ENCODE results near the gene PPP1R3E.
"Not testable (repeated sequence)": the region's sequence is repeated elsewhere in the genome, so short reads cannot be mapped to it uniquely, and the experiment has no call there.

The PPP1R3E gene

GRCh38 chr14:23297611-23298277, 4.9 kb downstream of the PPP1R3E start:
- no peak for DNase-seq

- no peak for DNase-seq
Observed at GRCh38 chr14:23297096-23297495, 5.6 kb downstream of the PPP1R3E start.

- no peak for DNase-seq
Observed at GRCh38 chr14:23296012-23296777, 6.5 kb downstream of the PPP1R3E start.

GRCh38 chr14:23294734-23295561, 7.7 kb downstream of the PPP1R3E start:
- DNase-seq: peak in 1 of 2 experiments; percentile 74

- no peak for DNase-seq
Observed at GRCh38 chr14:23286902-23287479, 15.7 kb downstream of the PPP1R3E start.

- peak; percentile 97 to 99 for DNase-seq
Observed at GRCh38 chr14:23286020-23286901, 16.4 kb downstream of the PPP1R3E start, which contains the start of gene HOMEZ. HOMEZ (minus strand) TSS chr14:23286132; CDS start chr14:23285952, 180 bp downstream.

GRCh38 chr14:23285530-23286019, 17.1 kb downstream of the PPP1R3E start:
- DNase-seq: no peak

GRCh38 chr14:23284654-23285529, 17.8 kb downstream of the PPP1R3E start:
- no peak for DNase-seq

- no peak for DNase-seq
Observed at GRCh38 chr14:23281247-23281646, 21.4 kb downstream of the PPP1R3E start.

- DNase-seq: not testable (repeated sequence)
Observed at GRCh38 chr14:23277928-23278327, 24.7 kb downstream of the PPP1R3E start.

- no peak for DNase-seq
Observed at GRCh38 chr14:23277189-23277588, 25.5 kb downstream of the PPP1R3E start.

GRCh38 chr14:23275412-23275811, 27.2 kb downstream of the PPP1R3E start:
- DNase-seq: no peak

GRCh38 chr14:23269193-23269592, 33.5 kb downstream of the PPP1R3E start:
- DNase-seq: no peak

GRCh38 chr14:23260849-23261248, 41.8 kb downstream of the PPP1R3E start:
- DNase-seq: not testable (repeated sequence)

- DNase-seq: no peak
Observed at GRCh38 chr14:23259426-23259825, 43.2 kb downstream of the PPP1R3E start.

GRCh38 chr14:23258256-23258655, 44.4 kb downstream of the PPP1R3E start:
- no peak for DNase-seq

- DNase-seq: no peak
Observed at GRCh38 chr14:23252420-23253333, 50.0 kb downstream of the PPP1R3E start.

- no peak for DNase-seq
Observed at GRCh38 chr14:23252006-23252405, 50.7 kb downstream of the PPP1R3E start.

- no peak for DNase-seq
Observed at GRCh38 chr14:23249824-23250223, 52.8 kb downstream of the PPP1R3E start.

- no peak for DNase-seq
Observed at GRCh38 chr14:23248601-23249000, 54.1 kb downstream of the PPP1R3E start.

Data from NCI-H526 (cell line).